Measurements from ENCODE around the gene FHAD1. TPM values are rescaled to one million over a fixed set of nuclear protein-coding genes. Genes with fewer than 3 reads are reported as not detected.
"Not testable (repeated sequence)": the region's sequence is repeated elsewhere in the genome, so short reads cannot be mapped to it uniquely, and the experiment has no call there.

The FHAD1 gene
- total RNA-seq, 2 donors from 2014 or later = not detected

DNA sequence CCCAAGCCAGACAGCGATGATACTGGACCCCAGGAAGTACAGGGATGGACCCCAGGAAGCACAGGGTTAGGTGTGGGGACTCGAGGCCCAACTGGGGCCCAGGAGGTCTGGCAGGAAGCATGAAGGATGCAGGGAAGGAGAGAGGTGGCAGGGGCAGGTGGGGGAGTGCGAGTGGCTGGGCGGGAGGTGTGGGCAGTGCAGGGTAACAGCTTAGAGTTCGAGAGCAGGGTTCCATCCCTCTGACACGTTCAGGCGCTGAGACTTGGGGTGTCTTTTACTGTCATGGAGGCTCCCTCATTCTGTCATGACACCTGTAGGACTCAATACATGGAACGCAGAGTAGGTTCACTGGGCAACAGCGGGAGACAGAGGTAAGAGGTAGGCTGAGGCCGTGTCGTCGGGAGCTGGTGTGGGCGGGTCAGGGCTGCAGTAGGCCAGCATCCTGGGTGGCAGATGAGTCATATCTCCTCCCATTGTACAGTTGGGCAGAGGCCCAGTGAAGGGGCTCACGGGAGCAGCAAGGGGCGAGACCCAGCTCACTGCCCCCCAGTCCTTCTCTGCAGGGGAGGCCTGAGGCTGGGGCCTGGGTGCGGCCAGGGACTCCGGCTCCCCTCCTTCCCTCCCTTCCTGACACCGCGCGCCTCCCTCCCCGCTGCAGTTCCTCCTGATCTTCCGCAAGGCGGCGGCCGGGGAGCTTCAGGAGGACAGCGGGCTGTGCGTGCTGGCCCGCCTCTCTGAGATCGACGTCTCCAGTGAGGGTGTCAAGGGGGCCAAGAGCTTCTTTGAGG lies 179.7 kb downstream of the FHAD1 start:
- ATAC-seq = no peak
- Mint-ChIP-seq H3K36me3 (ENCODE audit: low read depth) (peaks cover 10% of the 10 kb centered on the region), H3K4me3 (peak overlapping the region; percentile 75), H3K4me1 (peaks cover 21% of the 10 kb centered on the region), H3K27me3 (no peaks in the 10 kb centered on the region), H3K27ac (peak overlapping the region; percentile 88)
- no peak for DNase-seq
- no peaks in the 10 kb centered on the region for H3K9me3 ChIP-seq (ENCODE audit: control insufficient read depth, low read length, poor library complexity, severe bottlenecking)

DNA sequence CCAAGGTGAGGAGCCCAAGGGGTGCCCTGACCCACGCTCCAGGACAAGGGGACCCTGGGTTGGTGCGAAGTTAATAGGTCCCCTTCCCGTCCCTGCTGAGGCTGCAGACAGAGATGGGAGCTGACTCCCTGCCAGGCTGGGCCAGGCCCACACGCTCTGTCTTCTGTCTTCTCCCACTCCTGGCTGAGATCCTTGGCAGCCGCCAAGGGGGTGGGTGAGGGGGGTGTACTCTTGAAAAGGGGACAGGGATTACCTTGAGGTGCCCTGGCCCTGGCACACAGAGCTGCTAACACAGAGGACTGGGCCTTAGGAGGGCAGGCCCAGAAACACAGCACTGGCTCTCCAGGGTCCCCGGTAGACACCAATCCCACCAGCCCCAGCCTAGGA lies 180.2 kb downstream of the FHAD1 start:
- Mint-ChIP-seq H3K27me3 (no peaks in the 10 kb centered on the region), H3K4me3 (peak overlapping the region; percentile 36), H3K4me1 (peaks cover 20% of the 10 kb centered on the region), H3K27ac (peak overlapping the region; percentile 88), H3K36me3 (ENCODE audit: low read depth) (peaks cover 10% of the 10 kb centered on the region)
- ATAC-seq (no peak), DNase-seq (no peak)
- H3K9me3 ChIP-seq (ENCODE audit: control insufficient read depth, low read length, poor library complexity, severe bottlenecking) = no peaks in the 10 kb centered on the region

DNA sequence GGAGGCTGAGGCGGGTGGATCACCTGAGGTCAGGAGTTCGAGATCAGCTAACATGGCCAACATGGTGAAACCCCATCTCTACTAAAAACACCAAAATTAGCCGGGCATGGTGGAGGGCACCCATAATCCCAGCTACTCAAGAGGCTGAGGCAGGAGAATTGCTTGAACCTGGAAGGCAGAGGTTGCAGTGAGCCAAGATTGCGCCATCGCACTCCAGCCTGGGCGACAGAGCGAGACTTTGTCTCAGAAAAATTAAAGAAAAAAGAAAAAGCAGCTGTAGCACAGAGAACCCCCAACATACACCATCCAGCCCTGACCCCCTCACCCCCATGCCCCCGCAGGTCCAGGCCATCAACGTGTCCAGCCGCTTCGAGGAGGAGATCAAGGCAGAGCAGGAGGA lies 181.2 kb downstream of the FHAD1 start:
- not testable (repeated sequence) for ATAC-seq; H3K36me3 Mint-ChIP-seq (ENCODE audit: low read depth); DNase-seq; H3K27me3 Mint-ChIP-seq; H3K9me3 ChIP-seq (ENCODE audit: control insufficient read depth, low read length, poor library complexity, severe bottlenecking)
- peaks cover 22% of the 10 kb centered on the region for H3K4me1 Mint-ChIP-seq
- H3K4me3 Mint-ChIP-seq = peak overlapping the region; percentile 31
- peak overlapping the region; percentile 88 for H3K27ac Mint-ChIP-seq

DNA sequence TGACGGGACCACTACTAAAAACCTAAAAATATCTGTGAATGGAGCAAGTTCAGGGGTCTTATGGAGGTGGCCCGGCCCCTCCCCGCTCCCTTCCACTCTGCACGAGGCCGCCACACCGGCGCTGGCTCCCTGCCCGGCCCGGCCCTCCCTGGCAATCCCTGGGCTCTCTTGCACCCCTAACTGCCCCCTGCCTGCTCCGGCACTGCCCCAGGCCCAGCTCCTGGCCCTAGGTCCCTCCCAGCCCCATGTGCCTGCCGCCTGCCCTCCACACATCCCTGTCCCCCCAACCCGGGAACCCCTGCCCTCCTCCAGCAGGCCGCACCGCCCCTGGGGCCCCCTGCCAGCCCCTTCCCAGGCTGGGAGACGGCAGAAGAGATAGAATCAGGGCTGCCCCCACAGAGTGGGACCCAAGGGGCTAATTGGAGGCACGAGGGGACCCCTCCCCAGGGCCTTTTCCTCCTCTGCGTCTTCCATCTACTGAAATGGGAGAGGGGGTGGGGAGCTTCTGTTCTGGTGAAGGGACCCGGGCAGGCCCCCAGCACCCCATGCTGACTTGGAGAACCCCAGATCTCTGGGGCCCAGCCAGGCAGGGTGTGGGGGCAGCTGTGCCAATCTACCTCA lies 181.9 kb downstream of the FHAD1 start:
- DNase-seq = no peak
- H3K27ac Mint-ChIP-seq = peak overlapping the region; percentile 92
- H3K36me3 Mint-ChIP-seq (ENCODE audit: low read depth) = peaks cover 10% of the 10 kb centered on the region
- H3K4me1 Mint-ChIP-seq = peaks cover 20% of the 10 kb centered on the region
- ATAC-seq = no peak
- no peaks in the 10 kb centered on the region for H3K9me3 ChIP-seq (ENCODE audit: control insufficient read depth, low read length, poor library complexity, severe bottlenecking)
- no peaks in the 10 kb centered on the region for H3K27me3 Mint-ChIP-seq
- peak overlapping the region; percentile 55 for H3K4me3 Mint-ChIP-seq

DNA sequence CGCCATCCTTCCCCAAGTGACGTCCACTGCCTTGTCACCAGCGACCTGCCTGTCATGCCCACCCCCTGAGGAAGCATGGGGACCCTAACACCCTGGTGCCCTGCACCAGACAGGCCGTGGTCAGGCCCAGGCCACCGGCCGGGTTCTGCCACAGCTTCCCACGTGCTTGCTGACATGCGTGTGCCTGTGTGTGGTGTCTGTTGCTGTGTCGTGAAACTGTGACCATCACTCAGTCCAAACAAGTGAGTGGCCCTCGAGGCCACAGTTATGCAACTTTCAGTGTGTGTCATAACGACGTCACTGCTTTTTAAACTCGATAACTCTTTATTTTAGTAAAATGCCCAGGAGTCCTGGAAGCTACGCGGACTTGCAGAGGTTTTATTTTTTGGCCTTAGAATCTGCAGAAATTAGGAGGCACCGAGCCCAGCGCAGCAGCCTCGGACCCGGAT lies 182.7 kb downstream of the FHAD1 start:
- ATAC-seq = no peak
- DNase-seq = no peak
- Mint-ChIP-seq H3K27ac (peak overlapping the region; percentile 92), H3K27me3 (no peaks in the 10 kb centered on the region), H3K4me3 (peak overlapping the region; percentile 55), H3K4me1 (peaks cover 14% of the 10 kb centered on the region), H3K36me3 (ENCODE audit: low read depth) (peaks cover 5% of the 10 kb centered on the region)
- no peaks in the 10 kb centered on the region for H3K9me3 ChIP-seq (ENCODE audit: control insufficient read depth, low read length, poor library complexity, severe bottlenecking)

DNA sequence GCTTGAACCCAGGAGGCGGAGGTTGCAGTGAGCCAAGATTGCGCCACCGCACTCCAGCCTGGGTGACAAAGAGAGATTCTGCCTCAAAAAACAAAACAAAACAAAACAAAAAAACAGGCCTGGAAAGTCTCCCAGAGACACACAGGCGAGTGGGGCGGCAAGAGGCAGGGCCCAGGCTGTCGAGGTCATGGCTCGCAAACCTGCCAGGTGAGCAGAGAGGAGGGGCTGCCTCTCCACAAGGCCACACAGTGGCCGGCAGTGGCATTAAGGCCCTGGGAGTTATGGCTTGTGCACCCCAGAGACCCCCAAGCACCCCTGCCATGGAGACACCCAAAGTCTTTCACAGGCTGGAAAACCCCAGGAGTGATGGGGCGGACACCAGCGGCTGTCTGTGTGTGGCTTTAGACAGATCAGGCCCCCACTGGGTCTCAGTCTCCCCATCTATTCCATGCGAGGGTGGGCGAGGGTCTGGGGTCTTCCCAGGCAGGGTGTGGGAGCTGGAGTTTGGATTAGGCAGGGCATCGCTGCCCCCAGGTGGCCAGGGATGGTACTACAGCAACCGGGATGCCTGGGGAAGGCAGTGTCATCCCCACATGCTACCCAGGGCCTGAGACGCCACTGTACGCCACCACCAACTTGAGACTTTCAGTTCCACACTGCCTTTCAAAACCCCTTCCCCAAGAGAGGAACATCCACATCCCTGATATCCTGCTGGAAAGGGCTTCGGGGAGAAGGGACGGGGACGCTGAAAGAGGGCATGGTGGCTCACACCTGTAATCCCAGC lies 184.0 kb downstream of the FHAD1 start:
- peaks cover 15% of the 10 kb centered on the region for H3K4me1 Mint-ChIP-seq
- DNase-seq (peak; percentile 63 to 81 (median 64)), ATAC-seq (peak; percentile 57)
- H3K9me3 ChIP-seq (ENCODE audit: control insufficient read depth, low read length, poor library complexity, severe bottlenecking) = no peaks in the 10 kb centered on the region
- H3K4me3 Mint-ChIP-seq = peak overlapping the region; percentile 75
- H3K27ac Mint-ChIP-seq = peak overlapping the region; percentile 92
- peaks cover 5% of the 10 kb centered on the region for H3K36me3 Mint-ChIP-seq (ENCODE audit: low read depth)
- H3K27me3 Mint-ChIP-seq = no peaks in the 10 kb centered on the region

DNA sequence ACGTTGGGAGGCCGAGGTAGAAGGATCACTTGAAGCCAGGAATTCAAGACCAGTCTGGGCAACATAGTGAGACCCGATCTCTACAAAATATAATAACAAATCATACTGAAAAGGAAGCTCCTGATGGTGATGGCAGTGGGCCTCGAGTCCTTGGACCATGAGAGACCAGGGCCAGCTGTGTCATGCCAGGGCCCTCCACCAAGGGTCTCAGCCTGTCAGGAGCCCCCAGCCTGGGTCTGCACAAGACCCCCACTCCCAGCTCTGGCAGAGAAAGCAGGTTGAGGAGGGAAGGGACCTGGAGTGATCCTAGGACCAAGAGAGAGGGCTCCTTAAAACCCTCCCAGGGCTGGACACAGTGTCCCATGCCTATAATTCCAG lies 184.5 kb downstream of the FHAD1 start:
- ATAC-seq (no peak), DNase-seq (no peak)
- peak overlapping the region; percentile 75 for H3K4me3 Mint-ChIP-seq
- H3K4me1 Mint-ChIP-seq = peaks cover 9% of the 10 kb centered on the region
- peaks cover 2% of the 10 kb centered on the region for H3K36me3 Mint-ChIP-seq (ENCODE audit: low read depth)
- no peaks in the 10 kb centered on the region for H3K27me3 Mint-ChIP-seq
- H3K27ac Mint-ChIP-seq = peak overlapping the region; percentile 92
- no peaks in the 10 kb centered on the region for H3K9me3 ChIP-seq (ENCODE audit: control insufficient read depth, low read length, poor library complexity, severe bottlenecking)

DNA sequence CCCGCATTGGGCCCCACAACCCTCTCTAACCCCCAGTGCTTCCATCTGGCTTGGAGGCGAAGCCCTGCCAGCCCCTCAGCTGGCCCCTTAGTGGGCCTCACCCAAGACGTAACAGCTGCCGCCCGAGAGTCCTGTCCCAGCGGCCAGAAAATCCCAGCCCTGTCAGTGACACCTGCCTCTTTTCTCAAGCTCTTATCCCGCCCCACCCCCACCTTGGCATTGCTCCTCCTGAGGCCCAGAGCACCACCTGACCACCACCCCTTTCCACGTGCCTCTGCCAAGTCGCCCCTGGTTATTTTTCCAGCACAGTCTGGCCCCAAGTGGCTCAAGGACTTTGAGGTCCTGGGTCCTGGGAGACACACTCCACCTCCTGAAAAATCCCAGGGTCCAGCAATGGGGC lies 185.3 kb downstream of the FHAD1 start:
- H3K4me1 Mint-ChIP-seq = peaks cover 7% of the 10 kb centered on the region
- H3K27ac Mint-ChIP-seq = peak overlapping the region; percentile 92
- ATAC-seq (no peak), DNase-seq (no peak)
- no peaks in the 10 kb centered on the region for H3K9me3 ChIP-seq (ENCODE audit: control insufficient read depth, low read length, poor library complexity, severe bottlenecking)
- peak overlapping the region; percentile 75 for H3K4me3 Mint-ChIP-seq
- H3K27me3 Mint-ChIP-seq = no peaks in the 10 kb centered on the region
- peaks cover 2% of the 10 kb centered on the region for H3K36me3 Mint-ChIP-seq (ENCODE audit: low read depth)

DNA sequence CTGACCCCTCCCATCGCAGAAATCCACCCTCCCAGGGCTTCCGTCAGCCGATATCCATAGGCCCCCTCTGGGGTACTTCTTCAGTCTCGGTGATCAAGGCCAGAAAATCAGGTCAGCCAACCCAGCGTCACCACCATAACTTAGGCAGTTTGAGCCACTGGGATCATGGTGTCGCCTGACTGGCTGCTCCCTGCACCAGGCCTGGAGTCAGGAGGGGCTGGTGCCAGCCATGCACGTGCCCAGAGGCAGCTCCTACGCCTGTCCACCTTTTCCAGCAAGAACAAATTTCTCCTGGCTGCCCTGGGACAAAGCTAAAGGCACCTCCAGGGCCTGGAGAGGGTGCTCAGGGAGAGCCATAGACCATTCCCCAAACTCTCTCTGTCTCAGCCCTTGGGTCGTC lies 186.4 kb downstream of the FHAD1 start:
- Mint-ChIP-seq H3K4me1 (peaks cover 7% of the 10 kb centered on the region), H3K4me3 (peak overlapping the region; percentile 75), H3K27me3 (no peaks in the 10 kb centered on the region), H3K36me3 (ENCODE audit: low read depth) (peaks cover 2% of the 10 kb centered on the region), H3K27ac (peak overlapping the region; percentile 92)
- H3K9me3 ChIP-seq (ENCODE audit: control insufficient read depth, low read length, poor library complexity, severe bottlenecking) = no peaks in the 10 kb centered on the region
- DNase-seq (no peak), ATAC-seq (no peak)

DNA sequence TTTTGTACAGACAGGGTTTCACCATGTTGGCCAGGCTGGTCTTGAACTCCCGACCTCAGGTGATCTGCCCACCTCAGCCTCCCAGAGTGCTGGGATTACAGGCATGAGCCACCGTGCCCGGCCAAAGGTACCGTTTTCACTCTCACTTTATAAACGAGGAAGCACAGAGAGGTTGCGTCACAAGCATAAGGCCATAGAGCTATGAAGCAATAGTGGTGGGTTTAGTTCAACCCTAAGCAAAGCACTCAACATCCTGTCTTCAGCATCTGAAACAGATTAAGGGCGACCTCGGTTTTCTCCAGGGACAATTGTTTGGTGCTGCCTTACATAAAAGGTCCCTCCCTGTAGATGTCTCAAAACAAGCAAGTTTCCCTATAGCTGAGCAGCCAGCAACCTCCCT lies 187.7 kb downstream of the FHAD1 start:
- ATAC-seq, H3K4me1 Mint-ChIP-seq: not testable (repeated sequence)
- peak overlapping the region; percentile 67 for H3K4me3 Mint-ChIP-seq

DNA sequence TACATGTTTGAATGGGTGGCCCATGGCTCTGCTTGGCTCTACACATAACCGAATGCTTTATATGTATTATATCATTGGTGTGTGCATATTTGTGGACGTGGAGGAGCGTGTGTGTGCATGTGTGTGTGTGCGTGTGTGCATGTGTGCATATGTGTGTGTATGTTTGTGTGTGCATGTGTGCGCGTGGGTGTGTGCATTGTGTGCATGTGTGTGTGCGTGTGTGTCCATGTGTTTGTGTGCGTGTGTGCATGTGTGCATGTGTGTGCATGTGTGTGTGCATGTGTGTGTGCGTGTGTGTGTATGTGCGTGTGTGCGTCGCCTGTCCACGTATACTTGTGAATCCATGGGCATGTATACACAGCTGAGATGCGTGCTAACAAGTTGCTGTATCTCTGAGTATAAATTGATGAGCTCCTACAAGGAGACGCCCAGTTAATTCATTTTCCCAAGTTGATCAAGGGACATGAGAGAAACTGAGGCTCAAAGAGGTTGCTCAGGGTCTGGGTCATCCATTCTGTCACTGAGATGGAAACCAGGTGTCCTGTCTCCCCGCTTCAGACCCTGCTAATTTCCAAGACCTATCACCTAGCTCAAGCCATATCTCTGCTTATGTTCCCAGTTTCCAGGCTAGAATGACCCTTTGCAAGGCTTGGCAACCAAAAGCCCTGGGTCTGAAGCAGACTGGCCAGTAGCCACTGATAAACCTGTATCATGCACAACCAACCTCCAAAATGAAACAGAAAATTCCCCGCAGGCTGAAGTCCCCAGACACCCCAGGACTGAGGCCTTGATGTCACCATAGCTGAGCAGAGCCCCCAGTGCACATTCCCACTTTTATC lies 188.4 kb downstream of the FHAD1 start:
- H3K27ac Mint-ChIP-seq = peak overlapping the region; percentile 92
- no peak for DNase-seq

More for the DNA sequence above, 187.7 kb downstream of the FHAD1 start:
- not testable (repeated sequence) for H3K27me3 Mint-ChIP-seq; H3K36me3 Mint-ChIP-seq (ENCODE audit: low read depth); DNase-seq; H3K9me3 ChIP-seq (ENCODE audit: control insufficient read depth, low read length, poor library complexity, severe bottlenecking)
- peak overlapping the region; percentile 92 for H3K27ac Mint-ChIP-seq

DNA sequence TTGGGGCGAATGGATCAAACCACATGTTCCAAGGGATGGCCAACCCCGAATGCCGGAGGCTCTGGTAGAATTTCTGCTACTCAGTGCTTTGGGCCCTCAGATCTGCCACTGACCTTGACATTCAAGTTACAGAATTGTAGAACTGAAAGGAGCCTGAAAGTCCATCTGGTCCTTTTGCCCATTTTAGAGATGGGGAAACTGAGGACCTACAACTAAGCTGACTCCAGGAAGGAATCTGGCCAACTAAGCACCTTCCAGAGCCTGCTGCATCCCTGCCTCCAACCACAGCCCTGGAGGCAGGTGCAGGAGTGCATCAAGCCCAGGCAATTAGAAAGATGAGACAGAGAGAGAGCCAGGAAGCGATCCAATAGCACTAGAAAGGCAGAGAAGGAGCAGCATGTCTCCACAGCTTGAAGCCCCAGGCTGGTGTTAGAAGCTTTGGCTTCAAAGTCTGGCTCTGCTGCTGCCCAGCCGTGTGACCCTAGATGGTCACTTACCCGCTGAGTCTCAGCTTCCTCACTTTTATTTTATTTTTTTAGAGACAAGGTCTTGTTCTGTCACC lies 189.9 kb downstream of the FHAD1 start:
- no peak for DNase-seq

More for the DNA sequence above, 188.4 kb downstream of the FHAD1 start:
- peaks cover 5% of the 10 kb centered on the region for H3K4me1 Mint-ChIP-seq
- H3K27me3 Mint-ChIP-seq = no peaks in the 10 kb centered on the region
- H3K9me3 ChIP-seq (ENCODE audit: control insufficient read depth, low read length, poor library complexity, severe bottlenecking) = no peaks in the 10 kb centered on the region
- no peaks in the 10 kb centered on the region for H3K36me3 Mint-ChIP-seq (ENCODE audit: low read depth)
- H3K4me3 Mint-ChIP-seq = peak overlapping the region; percentile 67
- peak; percentile 3 for ATAC-seq

More for the DNA sequence above, 189.9 kb downstream of the FHAD1 start:
- ATAC-seq = no peak
- H3K27me3 Mint-ChIP-seq = no peaks in the 10 kb centered on the region
- H3K27ac Mint-ChIP-seq = peak overlapping the region; percentile 92
- peak overlapping the region; percentile 75 for H3K4me3 Mint-ChIP-seq
- no peaks in the 10 kb centered on the region for H3K9me3 ChIP-seq (ENCODE audit: control insufficient read depth, low read length, poor library complexity, severe bottlenecking)
- no peaks in the 10 kb centered on the region for H3K36me3 Mint-ChIP-seq (ENCODE audit: low read depth)
- H3K4me1 Mint-ChIP-seq = peaks cover 5% of the 10 kb centered on the region
